SK-N-SH (cell line): ENCODE results near the gene SH3D21.

Experiments
- ELF1 ChIP-seq: IDR thresholded peaks from 2 replicates; pipeline ENCODE4 v1.4.0; 2012
- EP300 ChIP-seq, 2 experiments: IDR thresholded peaks; 2 replicates each; pipeline versions ENCODE4 v1.4.0 to v1.6.1; 2012; ENCODE audit warnings: borderline replicate concordance in 1 of 2, low read depth in 1 of 2, low read length in 1 of 2
- JUND ChIP-seq: IDR thresholded peaks from 2 replicates; pipeline ENCODE4 v1.4.0; 2012
- NRF1 ChIP-seq: IDR thresholded peaks from 2 replicates; pipeline ENCODE4 v1.6.1; 2012; ENCODE audit warnings: low read depth, mild to moderate bottlenecking, low read length
- POLR2AphosphoS5 ChIP-seq: IDR thresholded peaks from 2 replicates; pipeline ENCODE4 v1.6.1; 2012; ENCODE audit warnings: low read depth, low read length
- SMC3 ChIP-seq: IDR thresholded peaks from 2 replicates; pipeline ENCODE4 v1.6.1; 2012; ENCODE audit warnings: low read depth, low read length, improper control_type of control experiment
- TEAD4 ChIP-seq: IDR thresholded peaks from 2 replicates; pipeline ENCODE4 v1.4.0; 2012; ENCODE audit warnings: mild to moderate bottlenecking, borderline replicate concordance; ENCODE audit not compliant: insufficient read depth
- USF1 ChIP-seq: IDR thresholded peaks from 2 replicates; pipeline ENCODE4 v1.4.0; 2012; ENCODE audit warnings: low read depth, borderline replicate concordance
- TF ChIP-seq, protein P1 (sequence below): fragments of 200-600 bp; sonication (generic); IDR thresholded peaks from 2 replicates; pipeline ENCODE4 v1.6.1; 2017; ENCODE audit warnings: antibody characterized with exemption, mild to moderate bottlenecking, moderate library complexity
- TF ChIP-seq, protein P2 (sequence below): IDR thresholded peaks from 2 replicates; pipeline ENCODE4 v1.4.0; 2012; ENCODE audit warnings: low read depth, borderline replicate concordance

DNA sequence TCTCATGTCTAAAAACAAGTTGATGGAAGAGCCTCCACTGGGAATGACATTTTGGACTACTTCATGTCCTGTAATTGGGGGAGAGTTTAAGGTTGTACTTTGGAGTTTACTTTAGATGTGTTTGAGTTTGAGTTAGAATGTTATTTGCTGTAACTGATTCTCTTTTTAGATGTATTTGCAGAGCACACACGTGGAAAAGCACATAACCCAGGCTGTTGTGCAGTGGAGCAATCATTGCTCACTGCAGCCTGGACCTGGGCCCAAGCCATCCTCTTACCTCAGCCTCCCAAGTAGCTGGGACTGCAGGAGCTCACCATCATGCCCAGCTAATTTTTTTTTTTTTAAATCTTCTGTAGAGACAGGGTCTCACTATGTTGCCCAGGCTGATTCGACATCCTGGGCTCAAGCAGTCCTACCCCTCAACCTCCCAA lies 36.7 kb upstream of the SH3D21 start:
- TF ChIP-seq USF1 (no peak), JUND (no peak), ELF1 (no peak), EP300 (IDR thresholded peaks at IDR 0.05; ENCODE audit: borderline replicate concordance in 1 of 2, low read depth in 1 of 2, low read length in 1 of 2) (no peak), TEAD4 (no peak), POLR2AphosphoS5 (no peak), NRF1 (no peak), SMC3 (no peak)
- TF ChIP-seq, protein P1, sequence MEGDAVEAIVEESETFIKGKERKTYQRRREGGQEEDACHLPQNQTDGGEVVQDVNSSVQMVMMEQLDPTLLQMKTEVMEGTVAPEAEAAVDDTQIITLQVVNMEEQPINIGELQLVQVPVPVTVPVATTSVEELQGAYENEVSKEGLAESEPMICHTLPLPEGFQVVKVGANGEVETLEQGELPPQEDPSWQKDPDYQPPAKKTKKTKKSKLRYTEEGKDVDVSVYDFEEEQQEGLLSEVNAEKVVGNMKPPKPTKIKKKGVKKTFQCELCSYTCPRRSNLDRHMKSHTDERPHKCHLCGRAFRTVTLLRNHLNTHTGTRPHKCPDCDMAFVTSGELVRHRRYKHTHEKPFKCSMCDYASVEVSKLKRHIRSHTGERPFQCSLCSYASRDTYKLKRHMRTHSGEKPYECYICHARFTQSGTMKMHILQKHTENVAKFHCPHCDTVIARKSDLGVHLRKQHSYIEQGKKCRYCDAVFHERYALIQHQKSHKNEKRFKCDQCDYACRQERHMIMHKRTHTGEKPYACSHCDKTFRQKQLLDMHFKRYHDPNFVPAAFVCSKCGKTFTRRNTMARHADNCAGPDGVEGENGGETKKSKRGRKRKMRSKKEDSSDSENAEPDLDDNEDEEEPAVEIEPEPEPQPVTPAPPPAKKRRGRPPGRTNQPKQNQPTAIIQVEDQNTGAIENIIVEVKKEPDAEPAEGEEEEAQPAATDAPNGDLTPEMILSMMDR: no peak
- TF ChIP-seq, protein P2, sequence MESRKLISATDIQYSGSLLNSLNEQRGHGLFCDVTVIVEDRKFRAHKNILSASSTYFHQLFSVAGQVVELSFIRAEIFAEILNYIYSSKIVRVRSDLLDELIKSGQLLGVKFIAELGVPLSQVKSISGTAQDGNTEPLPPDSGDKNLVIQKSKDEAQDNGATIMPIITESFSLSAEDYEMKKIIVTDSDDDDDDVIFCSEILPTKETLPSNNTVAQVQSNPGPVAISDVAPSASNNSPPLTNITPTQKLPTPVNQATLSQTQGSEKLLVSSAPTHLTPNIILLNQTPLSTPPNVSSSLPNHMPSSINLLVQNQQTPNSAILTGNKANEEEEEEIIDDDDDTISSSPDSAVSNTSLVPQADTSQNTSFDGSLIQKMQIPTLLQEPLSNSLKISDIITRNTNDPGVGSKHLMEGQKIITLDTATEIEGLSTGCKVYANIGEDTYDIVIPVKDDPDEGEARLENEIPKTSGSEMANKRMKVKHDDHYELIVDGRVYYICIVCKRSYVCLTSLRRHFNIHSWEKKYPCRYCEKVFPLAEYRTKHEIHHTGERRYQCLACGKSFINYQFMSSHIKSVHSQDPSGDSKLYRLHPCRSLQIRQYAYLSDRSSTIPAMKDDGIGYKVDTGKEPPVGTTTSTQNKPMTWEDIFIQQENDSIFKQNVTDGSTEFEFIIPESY: no peak
